GM19023 (cell line): ENCODE measurements around the gene C1orf232.
A peak's percentile ranks its signal among the peaks of the same experiment; 100 is the strongest.

Experiments
- ATAC-seq: cut with Tn5 transposase; IDR thresholded peaks from one replicate; pipeline ENCODE4 v1.9.1; 2021; ENCODE audit warnings: mild to moderate bottlenecking, moderate library complexity; ENCODE audit not compliant: unreplicated experiment

C1orf232 gene

DNA sequence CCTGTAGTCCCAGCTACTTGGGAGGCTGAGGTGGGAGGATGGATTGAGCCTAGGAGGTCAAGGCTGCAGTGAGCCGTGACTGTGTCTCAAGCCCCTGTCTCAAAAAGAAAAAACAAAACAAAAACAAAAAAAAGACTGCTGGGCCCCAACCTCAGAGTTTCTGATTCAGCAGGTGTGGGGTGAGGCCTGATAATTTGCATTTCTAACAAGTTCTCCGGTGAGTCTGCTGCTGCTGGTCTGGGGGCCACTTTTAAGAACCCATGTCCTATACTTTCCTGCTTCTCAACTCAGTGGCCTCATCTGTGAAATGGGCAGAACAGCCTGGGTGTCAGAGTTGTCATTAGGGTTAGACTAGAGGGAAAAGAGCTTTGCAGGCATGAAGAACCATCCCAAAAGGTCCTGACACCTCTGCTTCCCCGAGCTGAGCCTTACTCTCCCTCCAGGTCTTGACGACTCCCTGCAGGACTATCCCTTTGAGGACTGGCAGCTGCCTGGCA, 11.3 kb upstream of the C1orf232 start:
- no peak for ATAC-seq

DNA sequence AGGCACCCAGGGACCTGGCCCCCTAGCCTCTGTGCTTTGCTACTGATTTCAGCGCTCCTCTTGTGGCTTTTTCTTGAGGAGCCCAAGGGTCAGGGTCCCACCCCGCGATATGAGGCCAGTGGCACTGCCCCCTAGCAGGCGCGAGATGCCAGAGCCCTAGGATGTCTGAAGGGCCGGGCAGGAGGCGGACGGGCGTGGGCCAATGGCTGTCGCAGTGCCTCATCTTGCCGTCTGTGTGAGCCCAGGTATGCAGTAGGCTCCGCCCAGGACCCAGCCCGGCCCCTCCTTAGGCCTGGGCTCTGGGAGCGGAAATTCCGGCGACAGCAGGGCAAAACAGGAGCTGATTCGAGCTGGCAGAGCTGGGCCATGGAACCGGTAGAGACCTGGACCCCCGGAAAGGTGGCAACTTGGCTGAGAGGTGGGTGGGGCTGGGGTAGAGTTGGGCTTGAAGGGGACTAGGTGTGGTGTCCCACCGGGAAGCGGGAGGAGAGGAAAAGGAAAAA, 8.5 kb upstream of the C1orf232 start, which contains the start of gene CNKSR1:
Gene CNKSR1, plus strand, starts transcription at position 310 of the 503 bp plus-strand sequence. Its CDS starts 57 bp downstream, at position 367.
- no peak for ATAC-seq

DNA sequence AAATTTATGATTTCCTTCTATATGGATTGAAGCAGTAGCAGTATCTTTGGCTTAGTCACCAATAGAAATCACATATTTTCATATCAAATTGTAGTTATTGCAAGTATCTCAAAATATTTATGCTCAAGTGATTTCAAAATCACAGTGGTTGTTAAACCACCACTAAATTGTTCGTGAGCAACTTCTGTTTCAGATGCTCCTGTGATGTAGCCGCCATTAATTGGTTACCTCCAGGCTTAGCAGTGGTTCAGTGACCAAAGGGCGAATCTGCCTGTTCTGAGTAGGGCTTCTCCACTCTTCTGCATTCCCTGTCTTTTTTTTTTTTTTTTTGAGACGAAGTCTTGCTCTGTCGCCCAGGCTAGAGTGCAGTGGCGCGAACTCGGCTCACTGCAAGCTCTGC, 6.6 kb upstream of the C1orf232 start:
- ATAC-seq: no peak

DNA sequence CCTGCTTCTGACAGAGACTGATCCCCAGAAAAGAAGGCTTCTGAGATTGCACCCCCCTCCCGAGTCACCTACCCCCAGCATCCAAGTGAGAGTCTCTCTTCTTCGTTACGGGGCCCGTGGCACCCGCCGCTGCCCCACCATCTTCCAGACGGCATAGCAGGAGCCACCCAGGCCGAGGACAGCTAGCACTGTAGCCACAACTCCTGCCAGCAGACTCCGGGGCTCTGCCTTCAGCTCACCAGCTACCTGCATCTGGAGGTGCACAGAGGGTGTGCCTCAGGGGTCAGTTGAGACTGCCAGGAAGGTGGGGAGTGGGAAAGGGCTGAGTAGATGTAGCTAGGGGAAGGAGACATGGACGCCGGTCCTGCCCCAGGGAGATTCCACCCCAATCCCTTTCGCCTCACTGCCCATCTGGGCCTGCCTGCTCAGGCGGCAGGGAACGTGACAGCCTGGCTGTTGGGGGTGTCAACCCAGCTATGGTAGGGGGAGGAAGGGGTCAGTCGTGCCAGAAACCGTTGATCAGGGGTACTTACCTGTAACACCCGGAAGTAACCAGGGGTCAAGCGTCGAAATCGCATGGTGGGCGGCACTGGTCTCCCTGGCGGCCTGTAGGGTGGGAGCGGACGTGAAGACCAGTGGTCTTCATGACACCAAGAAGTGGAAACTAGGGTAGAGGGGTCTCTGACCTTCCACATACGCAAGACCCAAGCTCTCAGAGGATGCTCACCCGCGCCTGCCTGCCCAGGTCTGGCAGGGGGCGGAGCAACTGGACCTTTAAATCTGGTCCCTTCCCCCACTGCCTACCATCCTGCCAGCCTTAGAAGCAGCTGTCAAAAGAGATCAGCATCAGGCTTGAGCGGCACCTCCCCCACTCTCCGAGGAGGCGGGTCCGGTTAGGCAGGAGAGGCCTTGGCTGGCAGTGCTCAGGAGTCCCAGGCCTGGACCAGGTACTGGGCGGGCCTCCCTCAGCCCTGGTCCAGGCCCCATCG, 2.6 kb upstream of the C1orf232 start, which contains the start of gene ZNF593OS:
Gene ZNF593OS, minus strand, starts transcription at position 749 of the 989 bp plus-strand sequence. Its CDS starts 171 bp downstream, at position 578.
- no peak for ATAC-seq

DNA sequence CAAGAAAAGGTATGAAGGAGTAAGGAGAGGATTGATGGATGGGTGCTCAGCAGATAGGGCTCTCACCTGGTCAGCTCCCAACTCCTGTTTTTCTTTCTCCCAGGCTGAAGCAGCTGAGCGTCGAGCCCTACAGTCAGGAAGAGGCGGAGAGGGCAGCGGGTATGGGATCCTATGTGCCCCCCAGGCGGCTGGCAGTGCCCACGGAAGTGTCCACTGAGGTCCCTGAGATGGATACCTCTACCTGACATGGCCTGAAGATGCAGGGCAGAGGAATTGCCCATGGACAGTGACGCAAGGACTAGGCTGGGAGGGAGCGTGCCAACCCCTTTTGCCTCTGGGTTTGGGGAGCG, 1.7 kb upstream of the C1orf232 start:
- ATAC-seq: no peak

DNA sequence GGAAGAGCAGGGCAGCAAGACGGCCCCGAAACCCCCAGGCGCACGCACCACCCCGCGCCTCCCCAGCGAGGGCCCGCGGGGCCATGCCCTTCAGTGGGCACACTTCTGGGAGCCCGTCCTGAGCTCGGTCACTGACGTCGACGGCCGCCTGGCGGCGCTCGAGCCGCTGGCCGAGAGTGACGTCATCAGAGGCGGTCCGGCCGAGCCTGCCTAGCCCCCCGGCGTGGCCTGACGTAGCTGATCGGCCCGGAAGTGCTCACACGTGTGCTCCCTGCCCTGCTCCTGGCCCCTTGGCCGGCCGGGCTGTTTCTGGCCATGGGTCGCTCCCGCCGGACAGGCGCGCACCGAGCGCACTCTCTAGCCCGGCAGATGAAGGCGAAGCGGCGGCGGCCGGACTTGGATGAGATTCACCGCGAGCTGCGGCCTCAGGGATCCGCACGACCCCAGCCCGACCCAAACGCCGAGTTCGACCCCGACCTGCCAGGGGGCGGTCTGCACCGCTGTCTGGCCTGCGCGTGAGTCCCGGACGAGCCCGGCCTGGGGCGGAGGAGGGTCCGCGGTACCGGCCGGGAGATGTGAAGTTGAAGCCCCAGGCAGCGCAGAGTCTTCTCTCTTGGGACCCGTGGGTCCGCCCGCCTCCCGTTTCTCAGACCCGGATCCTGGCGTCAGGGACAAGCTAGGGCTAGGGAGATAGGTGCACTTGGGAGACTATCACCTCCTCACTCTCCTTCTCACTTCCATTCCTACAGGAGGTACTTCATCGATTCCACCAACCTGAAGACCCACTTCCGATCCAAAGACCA, 1.1 kb upstream of the C1orf232 start, which contains the start of gene ZNF593:
Gene ZNF593, plus strand, starts transcription at position 240 of the 803 bp plus-strand sequence. Its CDS starts 76 bp downstream, at position 316.
- ATAC-seq: peak; percentile 90

DNA sequence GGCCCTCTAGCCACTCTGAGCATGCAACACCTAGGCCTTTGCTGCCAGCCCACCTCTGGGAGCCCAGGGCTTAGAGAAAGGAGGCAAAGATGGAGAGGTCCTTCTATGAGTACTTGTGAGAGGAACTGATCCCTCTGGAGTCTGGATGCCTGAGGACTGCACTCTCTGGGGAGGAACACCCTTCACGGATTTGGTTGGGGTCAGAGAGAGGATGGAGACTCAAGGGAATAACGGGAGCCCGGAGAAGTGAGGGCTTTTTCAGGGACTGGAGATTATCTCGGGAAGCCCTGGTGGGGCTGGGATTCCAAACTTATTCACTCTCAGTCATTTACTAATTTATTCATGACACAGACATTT, 413 bp upstream of the C1orf232 start:
- no peak for ATAC-seq

DNA sequence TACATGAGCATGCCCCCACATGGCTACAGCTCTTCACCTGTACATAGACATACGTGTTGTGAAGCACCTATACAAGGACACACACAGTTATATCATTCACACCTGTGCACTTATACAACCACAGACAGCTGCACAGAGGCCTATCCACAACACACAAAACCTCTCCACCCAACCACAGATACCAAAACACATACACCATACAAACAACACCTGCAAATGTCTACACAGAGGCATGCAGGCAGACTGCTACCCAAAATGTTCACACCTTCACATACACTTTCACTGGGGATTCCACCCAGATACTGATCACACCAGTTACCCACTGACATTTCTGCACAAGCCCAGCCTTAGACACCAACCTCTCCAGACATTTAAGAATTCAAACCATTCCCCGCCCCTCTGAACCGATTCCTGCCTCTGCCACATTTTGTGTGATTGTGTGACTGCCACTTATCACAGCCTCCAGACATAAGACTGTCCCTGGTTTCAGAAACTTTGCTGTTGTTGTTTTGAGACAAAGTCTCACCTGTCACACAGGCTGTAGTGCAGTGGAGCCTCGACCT, 2.0 kb downstream of the C1orf232 start:
- no peak for ATAC-seq

DNA sequence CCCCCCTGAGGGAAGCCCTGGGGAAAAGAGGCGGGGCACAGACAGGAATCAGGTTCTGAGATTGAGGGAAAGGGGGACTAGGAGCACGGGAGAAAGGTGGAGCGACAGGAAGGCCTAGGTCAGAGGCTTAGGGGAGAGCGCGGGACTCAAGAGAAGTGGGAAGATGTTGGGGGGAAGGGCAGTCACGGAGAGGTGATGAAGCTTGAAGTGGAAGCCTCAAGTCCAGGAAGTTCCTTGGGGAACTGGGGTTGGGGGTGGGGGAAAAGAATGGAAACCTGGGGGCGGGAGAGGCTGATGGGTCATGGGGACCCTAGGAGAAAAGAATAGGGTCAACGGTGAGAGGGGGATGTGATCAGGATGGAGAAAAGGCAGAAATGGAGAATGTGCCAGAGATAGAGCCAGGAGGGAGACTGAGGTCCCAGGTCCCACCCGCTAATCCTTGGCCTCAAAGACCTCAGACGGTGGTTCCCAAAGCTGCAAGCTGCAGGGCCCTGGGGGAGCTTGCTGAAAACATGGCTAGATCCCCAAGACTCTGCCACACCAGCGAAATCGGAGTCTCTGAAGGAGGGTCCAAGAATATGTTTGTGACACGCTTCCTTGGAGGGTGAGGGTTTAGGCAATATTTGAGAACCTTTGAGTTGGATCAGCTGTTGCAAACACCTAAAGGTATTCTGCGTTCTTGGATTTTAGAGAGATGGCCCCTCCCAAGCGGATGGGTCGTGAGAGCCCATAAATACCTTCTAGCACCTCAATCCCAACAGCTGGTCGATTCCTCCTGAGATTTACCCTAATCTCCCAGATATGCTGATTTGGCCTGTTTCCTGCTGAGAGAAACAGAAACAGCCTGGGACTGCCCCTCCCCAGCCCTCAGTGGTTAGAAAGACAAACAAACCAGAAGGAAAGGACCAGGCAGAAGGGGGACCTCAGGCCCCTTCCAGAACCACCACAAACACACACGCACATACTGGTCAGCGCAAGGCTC, 3.6 kb downstream of the C1orf232 start:
- ATAC-seq: no peak

DNA sequence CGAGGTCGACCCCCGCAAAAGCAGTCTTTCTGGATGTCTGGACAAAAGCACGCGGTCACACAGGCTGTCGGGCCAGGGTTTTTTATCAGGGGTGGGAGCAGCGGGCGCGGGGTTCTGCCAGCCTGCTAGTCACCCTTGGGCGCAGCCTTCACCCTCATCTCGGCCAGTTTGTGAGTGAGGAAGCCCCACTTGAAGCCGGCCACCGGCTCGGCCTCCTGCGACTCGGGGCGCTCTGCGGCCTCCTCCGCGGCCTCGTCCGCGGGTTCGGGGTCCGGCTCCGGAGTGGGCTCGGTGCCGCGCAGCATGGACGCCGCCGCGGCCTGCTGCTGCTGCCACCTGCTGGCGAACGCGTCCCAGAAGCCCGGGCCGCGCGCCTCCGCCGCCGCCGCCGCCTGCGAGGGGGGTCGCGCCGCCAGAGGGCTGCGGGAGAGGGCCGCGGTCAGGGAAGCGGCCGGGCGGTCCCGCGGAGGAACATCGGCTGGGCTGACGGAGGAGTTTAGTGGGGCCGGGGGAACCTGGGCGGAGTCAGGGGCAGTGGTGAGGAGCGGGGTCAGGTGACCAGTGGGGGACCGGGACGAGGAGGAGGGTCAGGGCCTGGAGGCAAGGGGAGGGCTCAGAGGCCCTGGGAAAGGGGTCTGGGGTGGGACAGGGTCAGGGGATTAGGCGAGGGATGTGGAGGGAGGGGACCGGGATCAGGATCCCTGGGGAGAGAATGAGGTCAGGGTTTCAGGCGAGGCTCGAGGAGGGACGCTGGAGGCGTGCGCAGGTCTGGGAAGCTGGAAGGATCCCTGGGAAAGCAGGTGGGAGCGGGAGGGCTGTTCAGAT, 4.5 kb downstream of the C1orf232 start:
- ATAC-seq: no peak

DNA sequence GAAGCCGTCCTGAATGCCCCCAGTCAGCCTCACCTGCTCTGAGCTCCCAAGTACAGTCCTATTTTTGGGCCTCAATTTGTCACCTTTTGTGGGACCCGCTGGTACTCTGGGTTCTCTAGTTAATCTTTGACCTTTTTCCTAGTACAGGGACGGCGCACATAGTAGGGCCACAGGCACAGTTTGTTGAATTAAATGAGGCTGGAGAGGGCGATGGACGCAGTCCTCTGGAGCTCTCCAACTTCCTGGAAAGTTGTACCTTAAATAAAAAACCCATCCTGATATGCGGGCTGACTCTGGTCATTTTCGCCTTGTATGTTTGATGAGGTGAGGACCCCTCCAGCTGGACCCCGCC, 5.1 kb downstream of the C1orf232 start:
- no peak for ATAC-seq

DNA sequence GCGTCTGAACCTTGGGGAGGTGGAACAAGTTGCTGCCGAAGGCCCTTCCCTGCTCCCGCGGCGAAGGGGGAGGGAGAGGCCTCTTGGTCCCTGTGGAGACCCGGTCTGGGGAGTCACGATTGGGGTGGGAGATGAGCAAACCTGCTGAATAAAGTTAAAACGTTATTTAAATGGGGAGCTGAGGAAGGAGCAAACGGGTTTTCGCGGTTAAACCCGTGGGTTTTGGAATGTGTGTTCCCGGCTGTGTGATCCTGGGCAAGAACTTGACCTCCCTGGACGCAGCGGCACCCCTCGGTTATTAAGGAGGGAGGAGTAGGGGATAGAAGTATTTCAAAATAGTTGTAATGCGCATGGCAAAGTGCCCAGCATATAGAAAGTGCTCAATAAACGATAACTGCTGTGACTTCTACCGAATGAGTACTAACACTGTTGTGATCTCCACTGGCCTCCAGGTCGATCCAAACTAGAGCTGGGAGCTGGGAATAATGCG, 6.5 kb downstream of the C1orf232 start:
- ATAC-seq: no peak

DNA sequence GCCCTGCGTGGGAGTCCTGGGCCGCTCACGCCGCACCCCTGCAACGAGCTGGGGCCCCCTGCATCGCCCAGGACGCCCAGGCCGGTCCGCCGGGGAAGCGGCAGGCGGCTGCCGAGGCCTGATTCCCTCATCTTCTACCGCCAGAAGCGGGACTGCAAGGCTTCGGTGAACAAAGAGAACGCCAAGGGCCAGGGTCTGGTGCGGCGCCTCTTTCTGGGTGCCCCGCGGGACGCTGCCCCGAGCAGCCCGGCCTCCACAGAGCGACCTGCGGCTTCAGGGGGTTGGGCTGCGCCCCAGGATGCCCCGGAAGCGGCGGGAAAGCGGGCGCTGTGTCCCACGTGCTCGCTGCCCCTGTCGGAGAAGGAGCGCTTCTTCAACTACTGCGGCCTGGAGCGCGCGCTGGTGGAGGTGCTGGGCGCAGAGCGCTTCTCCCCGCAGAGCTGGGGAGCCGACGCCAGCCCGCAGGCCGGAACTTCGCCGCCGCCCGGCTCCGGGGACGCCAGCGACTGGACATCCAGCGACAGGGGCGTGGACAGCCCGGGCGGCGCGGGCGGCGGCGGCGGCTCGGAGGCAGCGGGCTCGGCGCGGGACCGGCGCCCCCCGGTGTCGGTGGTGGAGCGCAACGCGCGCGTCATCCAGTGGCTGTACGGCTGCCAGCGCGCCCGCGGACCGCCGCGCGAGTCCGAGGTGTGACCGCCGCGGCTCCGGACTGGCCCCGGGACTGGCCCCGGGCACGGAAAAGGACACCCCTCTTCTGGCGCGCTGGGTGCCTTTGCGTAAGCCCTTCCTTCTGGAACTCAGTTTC, 7.1 kb downstream of the C1orf232 start:
- no peak for ATAC-seq

DNA sequence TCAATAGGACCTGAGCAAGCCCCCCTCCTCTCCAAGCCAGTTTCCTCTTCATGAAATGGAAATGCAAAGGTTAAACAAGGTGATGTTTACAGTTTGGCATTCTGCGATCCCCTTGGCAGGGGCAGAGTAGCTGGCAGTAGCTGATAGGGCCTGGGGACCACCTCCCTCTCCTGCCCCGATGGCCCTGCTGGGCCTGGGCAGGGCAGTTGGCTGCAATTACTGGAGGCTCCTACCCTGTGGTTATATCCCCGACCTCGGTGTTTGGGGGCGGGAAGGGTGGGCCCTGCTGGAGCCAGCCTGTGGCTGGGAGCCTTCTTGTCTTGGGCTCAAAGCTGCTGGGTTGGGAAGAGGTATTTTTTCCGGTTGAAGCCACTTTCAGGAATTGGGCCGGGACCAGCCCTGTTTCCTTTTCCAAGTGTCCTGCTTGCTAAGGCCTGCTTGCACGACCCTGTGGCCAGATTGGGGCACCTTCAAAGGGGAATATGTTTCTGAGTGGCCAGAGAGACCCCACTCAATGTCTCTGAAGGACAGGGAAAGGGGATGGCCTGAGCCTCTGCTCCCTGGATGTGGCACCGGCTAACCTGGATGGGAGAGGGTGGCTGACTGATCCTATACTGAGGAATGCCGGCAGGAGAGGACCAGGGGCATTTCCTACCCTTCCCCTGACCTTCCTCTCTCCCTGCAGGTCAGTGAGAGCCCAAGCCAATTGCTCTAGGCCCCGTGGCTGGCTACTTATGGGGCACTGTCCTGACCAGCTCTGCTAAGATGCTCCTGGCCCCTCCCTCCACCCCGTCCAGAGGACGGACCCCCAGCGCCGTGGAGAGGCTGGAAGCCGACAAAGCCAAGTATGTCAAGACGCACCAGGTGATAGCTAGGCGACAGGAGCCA, 8.0 kb downstream of the C1orf232 start:
- ATAC-seq: no peak

DNA sequence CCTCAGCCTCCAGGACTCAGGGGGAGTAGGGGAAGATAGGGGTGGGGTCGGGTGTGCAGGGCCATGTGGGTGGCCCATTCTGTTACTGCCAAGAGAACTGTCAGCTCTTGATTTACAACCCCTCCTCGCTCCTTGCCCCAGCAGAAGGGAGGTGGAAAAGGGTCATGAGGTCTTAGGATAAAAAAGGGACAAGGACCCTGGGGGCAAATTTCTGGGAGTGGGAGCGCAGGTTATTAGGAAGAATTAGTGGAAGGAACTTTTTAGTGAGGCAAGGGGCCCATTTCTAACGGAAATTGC, 9.1 kb downstream of the C1orf232 start:
- no peak for ATAC-seq

DNA sequence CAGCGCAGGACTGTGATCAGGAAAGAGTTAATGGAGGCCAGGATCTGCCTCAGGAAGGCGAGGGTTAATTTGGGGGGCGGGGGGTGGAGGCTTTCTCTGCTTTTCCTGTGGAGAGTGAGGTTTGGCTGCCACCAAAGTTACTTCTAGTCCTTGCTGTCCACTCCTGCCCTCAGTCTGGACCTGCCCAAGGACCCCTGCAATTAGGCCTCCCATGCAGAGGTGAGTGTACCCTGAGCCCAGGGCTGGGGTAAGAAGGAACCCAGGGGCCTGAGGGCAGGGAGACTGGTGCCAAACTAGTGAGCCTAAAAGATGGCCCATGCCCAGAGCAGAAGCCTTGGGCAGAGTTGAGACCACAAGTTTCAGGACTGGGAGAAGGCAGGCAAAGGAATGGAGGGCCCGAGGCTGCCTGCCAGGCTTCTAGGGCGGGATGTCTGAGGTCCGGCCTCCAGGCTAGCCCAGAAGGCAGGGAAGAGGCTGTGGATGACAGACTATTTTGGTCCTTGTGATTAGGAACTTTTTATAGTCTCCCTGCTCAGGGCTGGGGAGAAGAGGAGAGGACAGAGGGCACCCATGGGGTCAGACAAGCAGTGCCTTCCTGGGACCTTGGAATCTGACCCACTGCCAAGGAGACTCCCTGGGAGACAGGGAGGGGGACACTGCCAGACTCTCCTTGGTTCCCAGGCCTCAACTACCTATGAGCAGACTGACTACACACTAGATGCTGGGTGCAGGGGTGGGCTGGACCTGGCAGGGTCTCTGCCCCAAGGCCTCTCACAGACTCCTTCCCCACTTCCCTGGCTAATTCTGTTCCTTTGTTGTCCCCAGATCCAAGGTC, 9.6 kb downstream of the C1orf232 start, which contains the start of gene FAM110D:
Gene FAM110D, plus strand, starts transcription at position 172 of the 835 bp plus-strand sequence. CDS start 2,213 bp downstream, outside the sequence.
- no peak for ATAC-seq
